Neutrophil (primary cell): Measurements from ENCODE around the gene XPR1.

Experiments used
- H3K27ac ChIP-seq: fragments of 200-600 bp; sonication (generic); 2 replicates; pipeline ENCODE4 v1.5.1; 2016; ENCODE audit warnings: mild to moderate bottlenecking, moderate library complexity
- H3K27me3 ChIP-seq: fragments of 200-600 bp; sonication (generic); 2 replicates; pipeline ENCODE4 v1.6.0; 2016; ENCODE audit warnings: mild to moderate bottlenecking
- H3K36me3 ChIP-seq: fragments of 200-600 bp; sonication (generic); 2 replicates; pipeline ENCODE4 v1.5.1; 2017
- H3K4me1 ChIP-seq, 2 experiments: fragments of 200-600 bp in 1 of 2; sonication (generic) in 1 of 2; 1 replicate in 1 of 2; 2 replicates in 1 of 2; pipeline versions ENCODE4 v1.5.1 to v1.6.1; 2013 to 2016; ENCODE audit warnings: low read depth in 1 of 2, low read length in 1 of 2, mild to moderate bottlenecking in 1 of 2, moderate library complexity in 1 of 2; ENCODE audit not compliant: control insufficient read depth in 1 of 2, insufficient read depth in 1 of 2
- H3K4me3 ChIP-seq, 2 experiments: fragments of 200-600 bp in 1 of 2; sonication (generic) in 1 of 2; 1 replicate in 1 of 2; 2 replicates in 1 of 2; pipeline ENCODE4 v1.5.1; 2013 to 2016; ENCODE audit warnings: low read depth in 1 of 2, low read length in 1 of 2, mild to moderate bottlenecking in 1 of 2, moderate library complexity in 1 of 2
- H3K9me3 ChIP-seq: fragments of 200-600 bp; sonication (generic); 2 replicates; pipeline ENCODE4 v1.5.1; 2016
- CTCF ChIP-seq: fragments of 200-600 bp; sonication (generic); IDR thresholded peaks from 2 replicates; pipeline ENCODE4 v1.5.1; 2016; ENCODE audit warnings: antibody characterized with exemption

XPR1 gene

GRCh38 chr1:180802813-180803212 is 171.0 kb downstream of the XPR1 start:
- TF ChIP-seq CTCF, result no peak
- H3K36me3 ChIP-seq, result no peaks in the 10 kb centered on the region

GRCh38 chr1:180805316-180805715 is 173.5 kb downstream of the XPR1 start:
- H3K4me3 ChIP-seq, result no peak overlapping the region
- no peak overlapping the region for H3K27ac ChIP-seq
- no peaks in the 10 kb centered on the region for H3K4me1 ChIP-seq
- no peaks in the 10 kb centered on the region for H3K36me3 ChIP-seq
- H3K9me3 ChIP-seq, result no peaks in the 10 kb centered on the region
- TF ChIP-seq CTCF, result no peak
- no peaks in the 10 kb centered on the region for H3K27me3 ChIP-seq

More at GRCh38 chr1:180802813-180803212, 171.0 kb downstream of the XPR1 start:
- Histone ChIP-seq H3K4me3 (no peak overlapping the region), H3K4me1 (no peaks in the 10 kb centered on the region), H3K27ac (no peak overlapping the region), H3K9me3 (no peaks in the 10 kb centered on the region), H3K27me3 (no peaks in the 10 kb centered on the region)

- no peak overlapping the region for H3K4me3 ChIP-seq
- TF ChIP-seq CTCF, result no peak
Measured at GRCh38 chr1:180811298-180811697, 179.5 kb downstream of the XPR1 start.

GRCh38 chr1:180811886-180812285 is 180.1 kb downstream of the XPR1 start:
- no peaks in the 10 kb centered on the region for H3K4me1 ChIP-seq
- H3K36me3 ChIP-seq, result peaks cover 6% of the 10 kb centered on the region
- no peak overlapping the region for H3K27ac ChIP-seq
- no peaks in the 10 kb centered on the region for H3K27me3 ChIP-seq
- H3K4me3 ChIP-seq, result no peak overlapping the region
- H3K9me3 ChIP-seq, result no peaks in the 10 kb centered on the region
- no peak for TF ChIP-seq CTCF

More at GRCh38 chr1:180811298-180811697, 179.5 kb downstream of the XPR1 start:
- no peak overlapping the region for H3K27ac ChIP-seq
- no peaks in the 10 kb centered on the region for H3K27me3 ChIP-seq
- no peaks in the 10 kb centered on the region for H3K4me1 ChIP-seq
- H3K9me3 ChIP-seq, result no peaks in the 10 kb centered on the region
- peaks cover 6% of the 10 kb centered on the region for H3K36me3 ChIP-seq

GRCh38 chr1:180814258-180814657 is 182.4 kb downstream of the XPR1 start:
- no peak overlapping the region for H3K27ac ChIP-seq
- H3K27me3 ChIP-seq, result no peaks in the 10 kb centered on the region
- TF ChIP-seq CTCF, result no peak
- H3K4me3 ChIP-seq, result no peak overlapping the region
- H3K36me3 ChIP-seq, result peaks cover 6% of the 10 kb centered on the region
- H3K4me1 ChIP-seq, result no peaks in the 10 kb centered on the region
- no peaks in the 10 kb centered on the region for H3K9me3 ChIP-seq

GRCh38 chr1:180815188-180815587 is 183.4 kb downstream of the XPR1 start:
- H3K4me1 ChIP-seq, result no peaks in the 10 kb centered on the region
- TF ChIP-seq CTCF, result no peak
- no peak overlapping the region for H3K27ac ChIP-seq
- H3K4me3 ChIP-seq, result no peak overlapping the region
- H3K27me3 ChIP-seq, result no peaks in the 10 kb centered on the region
- H3K36me3 ChIP-seq, result peaks cover 6% of the 10 kb centered on the region
- H3K9me3 ChIP-seq, result no peaks in the 10 kb centered on the region
